ENCODE results near the gene KIF16B.

Gene KIF16B

DNA sequence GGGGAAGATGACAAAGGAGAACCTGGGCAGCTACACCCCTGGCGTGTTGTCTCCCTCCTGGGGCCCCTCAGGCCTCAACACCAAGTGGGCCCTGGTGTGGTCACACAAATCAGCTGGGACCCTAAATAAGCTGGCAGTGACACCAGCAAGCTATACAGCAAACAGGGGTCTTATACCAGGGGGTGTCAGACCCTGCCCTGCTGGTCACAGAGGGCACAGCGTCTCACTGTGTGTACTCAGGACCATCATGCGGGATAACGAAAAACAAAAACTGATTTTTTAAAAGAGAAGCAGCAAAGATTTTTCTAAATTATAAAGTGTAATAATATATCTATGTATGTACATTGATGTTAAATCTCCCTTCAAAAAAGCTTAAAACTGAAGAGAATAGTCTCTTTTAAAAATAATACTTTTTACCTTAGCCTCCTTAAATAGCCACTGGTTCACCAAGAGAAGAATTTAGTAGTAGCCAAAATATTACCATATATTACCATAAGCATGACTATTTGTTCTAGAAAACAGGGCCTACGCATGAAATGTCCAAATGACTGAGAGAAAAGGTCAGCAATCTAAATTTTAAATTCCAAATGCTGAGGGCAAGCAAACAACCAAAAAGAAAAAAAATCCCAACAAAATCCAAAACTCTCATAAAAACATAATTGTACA, 220.4 kb downstream of the KIF16B start:
- no peak for DNase-seq (ENCODE audit: low read depth)
- TF ChIP-seq, protein P1, sequence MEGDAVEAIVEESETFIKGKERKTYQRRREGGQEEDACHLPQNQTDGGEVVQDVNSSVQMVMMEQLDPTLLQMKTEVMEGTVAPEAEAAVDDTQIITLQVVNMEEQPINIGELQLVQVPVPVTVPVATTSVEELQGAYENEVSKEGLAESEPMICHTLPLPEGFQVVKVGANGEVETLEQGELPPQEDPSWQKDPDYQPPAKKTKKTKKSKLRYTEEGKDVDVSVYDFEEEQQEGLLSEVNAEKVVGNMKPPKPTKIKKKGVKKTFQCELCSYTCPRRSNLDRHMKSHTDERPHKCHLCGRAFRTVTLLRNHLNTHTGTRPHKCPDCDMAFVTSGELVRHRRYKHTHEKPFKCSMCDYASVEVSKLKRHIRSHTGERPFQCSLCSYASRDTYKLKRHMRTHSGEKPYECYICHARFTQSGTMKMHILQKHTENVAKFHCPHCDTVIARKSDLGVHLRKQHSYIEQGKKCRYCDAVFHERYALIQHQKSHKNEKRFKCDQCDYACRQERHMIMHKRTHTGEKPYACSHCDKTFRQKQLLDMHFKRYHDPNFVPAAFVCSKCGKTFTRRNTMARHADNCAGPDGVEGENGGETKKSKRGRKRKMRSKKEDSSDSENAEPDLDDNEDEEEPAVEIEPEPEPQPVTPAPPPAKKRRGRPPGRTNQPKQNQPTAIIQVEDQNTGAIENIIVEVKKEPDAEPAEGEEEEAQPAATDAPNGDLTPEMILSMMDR (IDR thresholded peaks at IDR 0.05; ENCODE audit: control insufficient read depth, extremely low read depth, insufficient read depth), result no peak
- no peak overlapping the region for H3K4me3 ChIP-seq (ENCODE audit: low read depth, low read length)

DNA sequence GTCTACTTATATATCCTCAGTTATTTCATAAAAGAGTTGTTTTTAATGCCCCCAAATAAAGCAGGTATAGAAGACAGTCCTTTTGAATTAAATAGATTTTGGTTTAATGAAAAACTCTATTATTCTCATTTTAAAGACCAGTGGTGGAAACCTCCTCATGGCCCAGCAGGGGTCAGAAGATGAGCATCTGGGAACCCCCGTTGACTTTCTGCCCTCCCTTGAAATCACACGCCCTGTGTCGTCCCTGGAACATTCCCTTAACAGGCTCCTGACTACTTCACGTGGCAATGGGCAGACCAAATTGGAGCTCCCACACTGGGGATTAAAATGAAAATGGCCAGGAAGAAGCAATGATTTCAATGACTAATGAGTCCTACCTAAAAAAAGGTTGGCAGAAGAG, 220.9 kb downstream of the KIF16B start:
- TF ChIP-seq, protein P1 (IDR thresholded peaks at IDR 0.05; ENCODE audit: control insufficient read depth, extremely low read depth, insufficient read depth), result no peak
- no peak for DNase-seq (ENCODE audit: low read depth)
- H3K4me3 ChIP-seq (ENCODE audit: low read depth, low read length), result no peak overlapping the region

DNA sequence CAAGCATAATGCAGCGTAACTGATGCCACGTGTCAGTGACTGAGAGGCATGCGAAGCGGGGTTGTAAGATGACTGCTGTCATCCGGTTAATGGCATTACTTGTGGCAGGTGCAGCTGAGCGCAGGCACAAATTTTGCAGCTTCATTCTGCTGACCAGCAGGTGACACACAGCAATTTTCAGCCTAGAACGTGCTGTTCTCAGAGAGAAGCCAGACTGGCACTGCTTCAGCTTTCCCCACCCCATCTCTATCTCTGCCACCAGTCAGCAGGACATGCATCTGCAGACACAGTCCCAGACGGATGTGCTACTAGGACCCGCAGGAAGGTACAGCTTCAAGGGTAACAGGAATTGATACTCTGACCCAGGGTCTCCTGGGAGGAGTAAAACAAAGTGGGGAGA, 221.8 kb downstream of the KIF16B start:
- DNase-seq (ENCODE audit: low read depth), result no peak
- H3K4me3 ChIP-seq (ENCODE audit: low read depth, low read length), result no peak overlapping the region
- TF ChIP-seq, protein P1 (IDR thresholded peaks at IDR 0.05; ENCODE audit: control insufficient read depth, extremely low read depth, insufficient read depth), result no peak

DNA sequence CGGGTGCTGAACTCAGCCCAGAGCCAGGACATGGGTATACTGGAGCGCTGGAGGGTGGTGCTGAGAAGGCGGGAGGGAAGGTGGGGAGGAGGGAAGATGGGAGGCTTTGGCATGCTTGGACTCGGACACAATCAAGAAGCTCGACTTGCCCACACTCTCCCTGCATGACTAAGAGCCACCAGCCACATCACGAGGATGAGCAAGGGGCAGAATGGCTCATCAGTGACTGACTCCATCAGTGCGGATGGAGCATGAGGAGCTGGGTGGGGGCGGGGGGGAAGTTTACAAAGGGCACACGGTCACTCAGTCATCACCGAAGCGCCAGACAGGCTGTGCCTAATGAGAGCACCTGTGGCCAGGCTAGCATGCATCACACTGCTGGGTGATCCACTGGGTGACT, 222.8 kb downstream of the KIF16B start:
- DNase-seq (ENCODE audit: low read depth), result no peak
- TF ChIP-seq, protein P1 (IDR thresholded peaks at IDR 0.05; ENCODE audit: control insufficient read depth, extremely low read depth, insufficient read depth), result no peak

DNA sequence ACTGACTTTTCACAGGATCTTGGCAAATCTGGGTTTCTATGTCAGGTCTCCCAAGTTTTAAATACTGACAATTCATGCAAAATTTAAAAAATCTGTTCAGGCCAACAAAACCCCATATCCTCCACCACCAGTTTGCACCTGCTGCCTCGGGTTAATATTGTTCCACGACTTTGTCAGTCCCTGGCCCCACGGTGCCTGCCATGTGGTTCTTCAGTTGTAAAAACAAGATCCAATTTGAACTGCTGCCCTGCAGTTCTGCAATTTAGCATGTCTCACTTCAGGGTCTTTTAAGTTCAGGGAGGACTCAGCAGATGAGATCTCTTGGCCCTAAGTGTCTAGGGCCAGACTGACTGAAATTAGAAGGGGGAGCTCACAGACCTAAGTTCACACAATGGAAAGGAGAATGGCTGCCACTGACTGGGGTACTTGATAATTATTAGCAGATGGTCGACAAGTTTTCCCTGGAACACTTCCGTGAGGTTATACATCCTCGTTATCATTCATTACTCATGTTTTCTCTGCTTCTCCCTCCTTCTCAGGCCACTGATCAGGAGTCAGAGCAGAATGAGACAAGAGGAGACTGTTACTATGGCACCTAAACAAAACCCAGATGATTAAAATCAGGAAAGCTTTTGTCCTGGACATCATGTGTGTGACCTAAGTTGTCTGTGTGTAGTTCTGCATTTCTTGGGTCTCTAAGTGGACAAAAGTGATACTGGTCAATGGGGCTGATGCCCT, 223.6 kb downstream of the KIF16B start:
- H3K4me3 ChIP-seq (ENCODE audit: low read depth, low read length), result no peak overlapping the region
- no peak for DNase-seq (ENCODE audit: low read depth)
- TF ChIP-seq, protein P1 (IDR thresholded peaks at IDR 0.05; ENCODE audit: control insufficient read depth, extremely low read depth, insufficient read depth), result no peak

More for the DNA sequence above, 222.8 kb downstream of the KIF16B start:
- no peak overlapping the region for H3K4me3 ChIP-seq (ENCODE audit: low read depth, low read length)

DNA sequence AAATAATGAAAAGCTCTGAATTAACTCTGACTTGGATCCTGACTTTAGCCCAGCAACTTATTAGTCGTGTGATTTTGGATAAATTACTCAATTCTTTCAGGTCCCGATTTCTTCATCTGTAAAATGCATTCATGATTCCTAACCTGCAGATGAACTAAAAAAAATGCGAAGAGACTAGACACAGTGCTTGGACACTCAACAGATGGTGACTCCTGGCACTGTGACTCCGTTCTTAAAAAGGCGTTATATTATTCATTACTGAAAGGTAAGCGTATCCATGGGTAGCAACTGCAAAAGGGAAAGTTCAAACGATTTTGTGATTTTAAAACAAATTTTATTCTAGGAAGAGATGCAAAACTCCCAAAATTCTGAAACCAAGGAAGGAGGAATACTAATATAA, 226.3 kb downstream of the KIF16B start:
- DNase-seq (ENCODE audit: low read depth), result no peak
- H3K4me3 ChIP-seq (ENCODE audit: low read depth, low read length), result no peak overlapping the region
- TF ChIP-seq, protein P1 (IDR thresholded peaks at IDR 0.05; ENCODE audit: control insufficient read depth, extremely low read depth, insufficient read depth), result no peak

Data from LNCaP clone FGC (cell line).